Neural cell (in vitro differentiated cells): Measurements from ENCODE around the gene FGA. TPM values are rescaled to one million over a fixed set of nuclear protein-coding genes. Genes with fewer than 3 reads are reported as not detected.

ENCODE experiments used
- H2AFZ ChIP-seq: fragments of 200-600, 300-800 bp; sonication (generic), shearing (Covaris generic); 2 replicates; pipeline ENCODE4 v1.6.0; 2014; ENCODE audit warnings: low read depth, mild to moderate bottlenecking, antibody characterized with exemption, low read length, moderate library complexity
- H3F3A ChIP-seq: fragments of 200-600 bp; shearing (Covaris generic); 2 replicates; pipeline ENCODE4 v1.6.1; 2016; ENCODE audit warnings: mild to moderate bottlenecking, moderate library complexity, mixed read lengths, antibody characterized with exemption, low read length; ENCODE audit not compliant: insufficient read depth, poor library complexity, severe bottlenecking
- H3K27ac ChIP-seq: fragments of 200-600, 300-800 bp; sonication (generic), shearing (Covaris generic); 2 replicates; pipeline ENCODE4 v1.5.1; 2014; ENCODE audit warnings: mild to moderate bottlenecking, low read length, moderate library complexity
- H3K27me3 ChIP-seq: fragments of 300-800, 200-600 bp; sonication (generic), shearing (Covaris generic); 2 replicates; pipeline ENCODE4 v1.6.0; 2014; ENCODE audit warnings: mild to moderate bottlenecking, low read depth, low read length, moderate library complexity; ENCODE audit not compliant: insufficient read depth
- H3K36me3 ChIP-seq: fragments of 300-800, 200-600 bp; sonication (generic), shearing (Covaris generic); 2 replicates; pipeline ENCODE4 v1.5.1; 2014; ENCODE audit warnings: mild to moderate bottlenecking, antibody characterized with exemption, low read length, moderate library complexity; ENCODE audit not compliant: insufficient read depth
- H3K4me2 ChIP-seq: fragments of 300-800, 200-600 bp; sonication (generic), shearing (Covaris generic); 2 replicates; pipeline ENCODE4 v1.6.0; 2014; ENCODE audit warnings: mild to moderate bottlenecking, low read length
- H3K4me3 ChIP-seq: fragments of 300-800, 200-600 bp; sonication (generic), shearing (Covaris generic); 2 replicates; pipeline ENCODE4 v1.5.1; 2014; ENCODE audit warnings: mild to moderate bottlenecking, low read length, moderate library complexity
- H3K79me2 ChIP-seq: fragments of 200-600 bp; shearing (Covaris generic); replicated peaks from 2 replicates; pipeline ENCODE4 v1.6.0; 2014; ENCODE audit warnings: mild to moderate bottlenecking, low read length, moderate library complexity; ENCODE audit not compliant: insufficient read depth
- H3K9ac ChIP-seq: fragments of 300-800, 200-600 bp; sonication (generic), shearing (Covaris generic); 2 replicates; pipeline ENCODE4 v1.6.1; 2016; ENCODE audit warnings: mild to moderate bottlenecking, low read length, mixed read lengths
- H3K9me2 ChIP-seq: fragments of 200-600 bp; shearing (Covaris generic); 2 replicates; pipeline ENCODE4 v1.6.1; 2016; ENCODE audit warnings: mild to moderate bottlenecking, low read length, mixed read lengths; ENCODE audit not compliant: insufficient read depth
- H3K9me3 ChIP-seq: fragments of 200-600, 300-800 bp; sonication (generic), shearing (Covaris generic); 2 replicates; pipeline ENCODE4 v1.6.1; 2016; ENCODE audit warnings: mild to moderate bottlenecking, mixed run types, low read length, moderate library complexity, mixed read lengths
- H4K20me1 ChIP-seq: fragments of 200-600 bp; shearing (Covaris generic); 2 replicates; pipeline ENCODE4 v1.6.1; 2016; ENCODE audit warnings: mild to moderate bottlenecking, mixed run types; ENCODE audit not compliant: insufficient read depth
- EP300 ChIP-seq: fragments of 450-650 bp; conservative IDR thresholded peaks from 2 replicates; pipeline ENCODE4 v1.6.1; 2014; ENCODE audit warnings: antibody characterized with exemption, mild to moderate bottlenecking, moderate library complexity; ENCODE audit not compliant: poor library complexity, severe bottlenecking
- EZH2 ChIP-seq: fragments of 200-600, 300-800 bp; shearing (Covaris generic), sonication (generic); IDR thresholded peaks from 2 replicates; pipeline ENCODE4 v1.6.1; 2014; ENCODE audit warnings: antibody characterized with exemption, low read length, borderline replicate concordance, mild to moderate bottlenecking; ENCODE audit not compliant: insufficient read depth, poor library complexity, severe bottlenecking
- MXI1 ChIP-seq: fragments of 450-650 bp; conservative IDR thresholded peaks from 2 replicates; pipeline ENCODE4 v1.6.1; 2014; ENCODE audit warnings: antibody characterized with exemption, mild to moderate bottlenecking; ENCODE audit not compliant: poor library complexity, severe bottlenecking
- POLR2AphosphoS5 ChIP-seq: IDR thresholded peaks from 2 replicates; pipeline ENCODE4 v1.6.1; 2012
- RAD21 ChIP-seq: fragments of 450-650 bp; conservative IDR thresholded peaks from 2 replicates; pipeline ENCODE4 v1.6.1; 2014; ENCODE audit warnings: antibody characterized with exemption, mild to moderate bottlenecking, moderate library complexity
- SMC3 ChIP-seq: fragments of 450-650 bp; conservative IDR thresholded peaks from 2 replicates; pipeline ENCODE4 v1.6.1; 2014; ENCODE audit warnings: antibody characterized with exemption, mild to moderate bottlenecking, moderate library complexity; ENCODE audit not compliant: poor library complexity
- TAF1 ChIP-seq: IDR thresholded peaks from 2 replicates; pipeline ENCODE4 v1.6.1; 2012; ENCODE audit warnings: low read depth
- polyA minus RNA-seq: library from RNA; depleted of rRNA, polyadenylated mRNA; stranded (reverse); fragments of >200 nt; gene quantifications from 2 replicates; pipeline ENCODE4 v1.2.3, GENCODE V29; 2014
- polyA plus RNA-seq: library from polyadenylated mRNA; depleted of rRNA; stranded (reverse); fragments of >200 nt; gene quantifications from 2 replicates; pipeline ENCODE4 v1.2.3, GENCODE V29; 2014
- TF ChIP-seq, protein P1 (sequence below): IDR thresholded peaks from 2 replicates; pipeline ENCODE4 v1.6.1; 2012; ENCODE audit warnings: borderline replicate concordance
- TF ChIP-seq, protein P2 (sequence below): fragments of 450-650 bp; IDR thresholded peaks from 2 replicates; pipeline ENCODE4 v1.5.1; 2014; ENCODE audit warnings: antibody characterized with exemption, mild to moderate bottlenecking, moderate library complexity; ENCODE audit not compliant: poor library complexity, severe bottlenecking

Gene FGA
- polyA plus RNA-seq = not detected in 2 replicates
- not detected in 2 replicates for polyA minus RNA-seq

DNA sequence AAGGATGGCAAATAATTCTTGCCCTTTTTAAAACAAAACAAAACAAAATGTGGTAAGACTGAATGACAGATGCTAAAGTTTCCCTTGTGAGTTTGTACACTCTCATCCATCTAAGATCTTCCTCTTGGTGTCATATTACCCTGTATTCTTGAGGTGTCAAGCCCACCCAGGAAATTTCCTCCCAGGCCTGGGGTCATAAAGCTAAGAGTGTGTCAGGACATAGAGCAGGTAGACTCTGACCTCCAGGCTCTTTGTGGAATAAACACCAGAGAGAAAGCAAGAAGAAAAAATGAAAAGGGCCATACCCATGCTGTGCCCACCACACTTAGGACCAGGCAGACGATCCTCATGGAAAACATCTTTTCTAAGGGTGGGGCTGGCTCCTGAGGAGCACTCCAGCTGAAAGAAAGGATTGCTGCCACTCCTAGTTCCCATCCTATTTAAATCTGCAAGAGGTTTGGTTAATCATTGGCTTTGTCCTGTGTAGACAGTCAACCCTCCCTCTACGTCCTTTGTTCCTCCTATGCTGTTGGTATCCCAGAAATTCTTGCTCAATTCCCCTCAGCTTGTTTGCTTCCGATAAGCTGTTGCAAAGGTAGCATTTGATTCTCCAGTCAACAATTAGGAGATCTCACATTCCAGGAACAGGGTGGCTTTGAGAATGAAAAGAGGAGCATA is at the start of gene FGA:
Gene FGA (minus strand): TSS at position 414 of the 678 bp plus-strand sequence. CDS start 55 bp downstream, at position 359.
- no peaks in the 10 kb centered on the region for H3K9me3 ChIP-seq
- H3K36me3 ChIP-seq = no peaks in the 10 kb centered on the region
- H3K27me3 ChIP-seq = no peaks in the 10 kb centered on the region
- no peaks in the 10 kb centered on the region for H3K9me2 ChIP-seq
- no peak within 1 kb of the TSS for H3K9ac ChIP-seq
- no peak within 1 kb of the TSS for H3K4me2 ChIP-seq
- H3K79me2 ChIP-seq = no peaks in the 10 kb centered on the region
- no peaks in the 10 kb centered on the region for H3F3A ChIP-seq
- H4K20me1 ChIP-seq = no peaks in the 10 kb centered on the region
- no peak within 1 kb of the TSS for H3K4me3 ChIP-seq
- no peak within 1 kb of the TSS for H3K27ac ChIP-seq
- H2AFZ ChIP-seq = no peak within 1 kb of the TSS
- no peak for TF ChIP-seq EP300
- TF ChIP-seq TAF1 = no peak
- no peak for TF ChIP-seq RAD21
- no peak for TF ChIP-seq MXI1
- TF ChIP-seq POLR2AphosphoS5 = no peak
- TF ChIP-seq SMC3 = no peak
- TF ChIP-seq, protein P1, sequence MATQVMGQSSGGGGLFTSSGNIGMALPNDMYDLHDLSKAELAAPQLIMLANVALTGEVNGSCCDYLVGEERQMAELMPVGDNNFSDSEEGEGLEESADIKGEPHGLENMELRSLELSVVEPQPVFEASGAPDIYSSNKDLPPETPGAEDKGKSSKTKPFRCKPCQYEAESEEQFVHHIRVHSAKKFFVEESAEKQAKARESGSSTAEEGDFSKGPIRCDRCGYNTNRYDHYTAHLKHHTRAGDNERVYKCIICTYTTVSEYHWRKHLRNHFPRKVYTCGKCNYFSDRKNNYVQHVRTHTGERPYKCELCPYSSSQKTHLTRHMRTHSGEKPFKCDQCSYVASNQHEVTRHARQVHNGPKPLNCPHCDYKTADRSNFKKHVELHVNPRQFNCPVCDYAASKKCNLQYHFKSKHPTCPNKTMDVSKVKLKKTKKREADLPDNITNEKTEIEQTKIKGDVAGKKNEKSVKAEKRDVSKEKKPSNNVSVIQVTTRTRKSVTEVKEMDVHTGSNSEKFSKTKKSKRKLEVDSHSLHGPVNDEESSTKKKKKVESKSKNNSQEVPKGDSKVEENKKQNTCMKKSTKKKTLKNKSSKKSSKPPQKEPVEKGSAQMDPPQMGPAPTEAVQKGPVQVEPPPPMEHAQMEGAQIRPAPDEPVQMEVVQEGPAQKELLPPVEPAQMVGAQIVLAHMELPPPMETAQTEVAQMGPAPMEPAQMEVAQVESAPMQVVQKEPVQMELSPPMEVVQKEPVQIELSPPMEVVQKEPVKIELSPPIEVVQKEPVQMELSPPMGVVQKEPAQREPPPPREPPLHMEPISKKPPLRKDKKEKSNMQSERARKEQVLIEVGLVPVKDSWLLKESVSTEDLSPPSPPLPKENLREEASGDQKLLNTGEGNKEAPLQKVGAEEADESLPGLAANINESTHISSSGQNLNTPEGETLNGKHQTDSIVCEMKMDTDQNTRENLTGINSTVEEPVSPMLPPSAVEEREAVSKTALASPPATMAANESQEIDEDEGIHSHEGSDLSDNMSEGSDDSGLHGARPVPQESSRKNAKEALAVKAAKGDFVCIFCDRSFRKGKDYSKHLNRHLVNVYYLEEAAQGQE = no peak
- TF ChIP-seq, protein P2, sequence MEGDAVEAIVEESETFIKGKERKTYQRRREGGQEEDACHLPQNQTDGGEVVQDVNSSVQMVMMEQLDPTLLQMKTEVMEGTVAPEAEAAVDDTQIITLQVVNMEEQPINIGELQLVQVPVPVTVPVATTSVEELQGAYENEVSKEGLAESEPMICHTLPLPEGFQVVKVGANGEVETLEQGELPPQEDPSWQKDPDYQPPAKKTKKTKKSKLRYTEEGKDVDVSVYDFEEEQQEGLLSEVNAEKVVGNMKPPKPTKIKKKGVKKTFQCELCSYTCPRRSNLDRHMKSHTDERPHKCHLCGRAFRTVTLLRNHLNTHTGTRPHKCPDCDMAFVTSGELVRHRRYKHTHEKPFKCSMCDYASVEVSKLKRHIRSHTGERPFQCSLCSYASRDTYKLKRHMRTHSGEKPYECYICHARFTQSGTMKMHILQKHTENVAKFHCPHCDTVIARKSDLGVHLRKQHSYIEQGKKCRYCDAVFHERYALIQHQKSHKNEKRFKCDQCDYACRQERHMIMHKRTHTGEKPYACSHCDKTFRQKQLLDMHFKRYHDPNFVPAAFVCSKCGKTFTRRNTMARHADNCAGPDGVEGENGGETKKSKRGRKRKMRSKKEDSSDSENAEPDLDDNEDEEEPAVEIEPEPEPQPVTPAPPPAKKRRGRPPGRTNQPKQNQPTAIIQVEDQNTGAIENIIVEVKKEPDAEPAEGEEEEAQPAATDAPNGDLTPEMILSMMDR = no peak
- no peak for TF ChIP-seq EZH2

DNA sequence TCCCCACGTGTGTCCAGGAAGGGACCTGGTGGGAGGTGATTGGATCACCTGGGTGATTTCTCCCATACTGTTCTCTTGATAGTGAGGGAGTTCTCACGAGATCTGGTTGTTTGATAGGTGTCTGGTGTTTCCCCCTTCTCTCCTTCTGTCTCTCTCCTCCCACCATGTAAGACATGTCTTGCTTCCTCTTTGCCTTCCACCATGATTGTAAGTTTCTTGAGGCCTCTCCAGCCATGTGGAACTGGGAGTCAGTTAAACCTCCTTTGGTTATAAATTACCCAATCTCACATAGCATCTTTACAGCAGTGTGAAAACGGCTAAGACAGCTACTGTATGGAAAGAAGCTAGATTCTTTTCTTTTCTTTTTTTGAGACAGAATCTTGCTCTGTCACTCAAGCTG is 43.5 kb upstream of the FGA start:
- Histone ChIP-seq H3K9ac (no peak overlapping the region), H3K4me2 (no peak overlapping the region), H2AFZ (no peak overlapping the region), H3K27ac (no peak overlapping the region), H3K9me3 (no peaks in the 10 kb centered on the region), H3K4me3 (no peak overlapping the region), H3K9me2 (no peaks in the 10 kb centered on the region), H3K79me2 (no peaks in the 10 kb centered on the region), H3F3A (no peaks in the 10 kb centered on the region), H3K27me3 (no peaks in the 10 kb centered on the region), H4K20me1 (no peaks in the 10 kb centered on the region), H3K36me3 (no peaks in the 10 kb centered on the region)
- TF ChIP-seq TAF1 (no peak), EP300 (no peak), EZH2 (no peak), POLR2AphosphoS5 (no peak), MXI1 (no peak), RAD21 (no peak), SMC3 (no peak)
- TF ChIP-seq, protein P2 = no peak
- TF ChIP-seq, protein P1 = no peak
